GM12878 (cell line): ENCODE measurements around the gene OR2AE1. TPM values are rescaled to one million over a fixed set of nuclear protein-coding genes. Genes with fewer than 3 reads are reported as not detected.

Experiments
- BMI1 ChIP-seq: fragments of 450-650 bp; IDR thresholded peaks from 2 replicates; pipeline ENCODE4 v1.6.1; 2016; ENCODE audit warnings: mild to moderate bottlenecking, moderate library complexity, borderline replicate concordance
- CHD1 ChIP-seq: IDR thresholded peaks from 2 replicates; pipeline ENCODE4 v1.6.1; 2012; ENCODE audit warnings: low read depth, low read length, improper control_type of control experiment
- FOS ChIP-seq: IDR thresholded peaks from 3 replicates; pipeline ENCODE4 v1.6.1; 2011; ENCODE audit warnings: borderline replicate concordance; ENCODE audit not compliant: insufficient read length; ENCODE audit errors: extremely low read depth
- MTA3 ChIP-seq: IDR thresholded peaks from 2 replicates; pipeline ENCODE4 v1.6.1; 2012; ENCODE audit warnings: low read length, inconsistent platforms, borderline replicate concordance
- RB1 ChIP-seq: fragments of 450-650 bp; formaldehyde crosslinking; IDR thresholded peaks from 2 replicates; pipeline ENCODE4 v1.6.1; 2017; ENCODE audit warnings: mild to moderate bottlenecking, borderline replicate concordance
- RCOR1 ChIP-seq: conservative IDR thresholded peaks from 2 replicates; pipeline ENCODE4 v1.6.1; 2012; ENCODE audit warnings: low read depth, low read length, improper control_type of control experiment
- SMARCA5 ChIP-seq: fragments of 450-650 bp; IDR thresholded peaks from 2 replicates; pipeline ENCODE4 v1.6.1; 2017; ENCODE audit warnings: mild to moderate bottlenecking
- polyA plus RNA-seq, 11 experiments: library from polyadenylated mRNA; depleted of rRNA in 4 of 11; unstranded in 6 of 11; stranded (reverse) in 5 of 11; fragments of >200 nt; fragmentation: Nextera tagmentation in 4 of 11; fragmentation: Illumina TruSeq in 1 of 11; extraction: Ambion mirVana in 4 of 11; extraction: Trizol in 1 of 11; gene quantifications; 1 replicate in 1 of 11; 2 replicates in 10 of 11; pipeline versions ENCODE4 v1.2.1 to v1.2.3, GENCODE V29; 2011 to 2016; ENCODE audit warnings: inconsistent platforms in 2 of 11, missing spikeins in 2 of 11, low read depth in 1 of 11
- total RNA-seq, 4 experiments: library from RNA; depleted of rRNA in 3 of 4; stranded (reverse); fragments of >200 nt in 3 of 4; fragmentation: Illumina TruSeq in 1 of 4; extraction: Trizol in 1 of 4; gene quantifications; 2 replicates each; pipeline versions ENCODE4 v1.2.1 to v1.2.3, GENCODE V29; 2013 to 2021
- TF ChIP-seq, protein P1 (sequence below): IDR thresholded peaks from 2 replicates; pipeline ENCODE4 v1.6.1; 2012; ENCODE audit warnings: low read depth, low read length, improper control_type of control experiment
- TF ChIP-seq, protein P2 (sequence below): fragments of 450-650 bp; IDR thresholded peaks from 2 replicates; pipeline ENCODE4 v1.6.1; 2017; ENCODE audit warnings: mild to moderate bottlenecking

Gene OR2AE1
- total and polyA plus RNA-seq, 10 of the 15 experiments (the other 5 are each of a cell fraction or from before 2014, with no cell fraction given) = 0.05 to 0.34 (median 0.18) TPM; not detected in 4

DNA sequence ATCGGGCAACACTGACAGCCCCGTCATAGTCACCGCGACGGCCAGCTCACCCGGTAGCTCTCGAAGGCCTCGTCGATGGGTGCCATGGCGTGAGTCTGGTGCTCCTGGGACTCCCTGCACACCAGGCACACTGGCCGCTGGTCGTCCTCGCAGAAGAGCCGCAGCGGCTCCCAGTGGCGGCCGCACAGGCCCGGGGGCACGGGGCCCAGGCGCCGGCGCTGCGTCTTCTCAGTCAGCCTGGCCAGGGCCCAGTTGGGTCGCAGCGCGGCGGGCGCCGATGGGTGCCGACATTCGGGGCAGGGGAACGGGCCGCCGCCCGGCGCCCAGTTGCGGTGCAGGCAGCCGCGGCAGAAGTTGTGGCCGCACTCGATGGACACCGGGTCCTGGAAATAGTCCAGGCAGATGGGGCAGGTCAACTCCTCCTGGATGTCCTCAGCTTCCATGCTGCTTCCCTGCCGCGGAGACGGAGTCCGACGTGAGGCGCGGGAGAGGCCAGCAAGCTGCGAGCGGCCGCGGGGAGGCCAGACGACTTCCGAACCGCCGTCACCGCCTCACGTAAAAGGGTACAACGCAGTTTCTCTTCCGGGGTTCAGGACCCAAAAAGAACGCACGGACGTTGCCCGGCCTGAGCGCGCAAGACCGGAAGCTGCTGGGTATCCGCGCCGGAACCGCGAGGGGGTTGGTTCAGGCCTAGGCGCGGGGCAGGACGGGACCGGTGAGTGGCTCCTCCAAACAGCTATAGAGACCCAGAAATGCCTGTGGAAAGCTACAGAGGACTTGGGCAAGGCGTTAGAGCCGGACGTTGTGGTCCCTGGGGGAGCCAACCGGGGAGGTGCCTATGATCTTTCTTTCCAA is 42.4 kb upstream of the OR2AE1 start, which contains the start of gene TRIM4 (continued):
- TF ChIP-seq CHD1 (peak; percentile 32; the same call in 1 of the 2 replicates), RB1 (peak; percentile 22; the same call in 1 of the 2 replicates), MTA3 (no peak), SMARCA5 (peak; percentile 76), RCOR1 (no peak), FOS (no peak), BMI1 (no peak)
- TF ChIP-seq, protein P1, sequence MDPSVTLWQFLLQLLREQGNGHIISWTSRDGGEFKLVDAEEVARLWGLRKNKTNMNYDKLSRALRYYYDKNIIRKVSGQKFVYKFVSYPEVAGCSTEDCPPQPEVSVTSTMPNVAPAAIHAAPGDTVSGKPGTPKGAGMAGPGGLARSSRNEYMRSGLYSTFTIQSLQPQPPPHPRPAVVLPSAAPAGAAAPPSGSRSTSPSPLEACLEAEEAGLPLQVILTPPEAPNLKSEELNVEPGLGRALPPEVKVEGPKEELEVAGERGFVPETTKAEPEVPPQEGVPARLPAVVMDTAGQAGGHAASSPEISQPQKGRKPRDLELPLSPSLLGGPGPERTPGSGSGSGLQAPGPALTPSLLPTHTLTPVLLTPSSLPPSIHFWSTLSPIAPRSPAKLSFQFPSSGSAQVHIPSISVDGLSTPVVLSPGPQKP = 0 out of 2 replicates have a peak, but pooled peaks have one; percentile 77
- TF ChIP-seq, protein P2, sequence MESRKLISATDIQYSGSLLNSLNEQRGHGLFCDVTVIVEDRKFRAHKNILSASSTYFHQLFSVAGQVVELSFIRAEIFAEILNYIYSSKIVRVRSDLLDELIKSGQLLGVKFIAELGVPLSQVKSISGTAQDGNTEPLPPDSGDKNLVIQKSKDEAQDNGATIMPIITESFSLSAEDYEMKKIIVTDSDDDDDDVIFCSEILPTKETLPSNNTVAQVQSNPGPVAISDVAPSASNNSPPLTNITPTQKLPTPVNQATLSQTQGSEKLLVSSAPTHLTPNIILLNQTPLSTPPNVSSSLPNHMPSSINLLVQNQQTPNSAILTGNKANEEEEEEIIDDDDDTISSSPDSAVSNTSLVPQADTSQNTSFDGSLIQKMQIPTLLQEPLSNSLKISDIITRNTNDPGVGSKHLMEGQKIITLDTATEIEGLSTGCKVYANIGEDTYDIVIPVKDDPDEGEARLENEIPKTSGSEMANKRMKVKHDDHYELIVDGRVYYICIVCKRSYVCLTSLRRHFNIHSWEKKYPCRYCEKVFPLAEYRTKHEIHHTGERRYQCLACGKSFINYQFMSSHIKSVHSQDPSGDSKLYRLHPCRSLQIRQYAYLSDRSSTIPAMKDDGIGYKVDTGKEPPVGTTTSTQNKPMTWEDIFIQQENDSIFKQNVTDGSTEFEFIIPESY = no peak
- TF ChIP-seq, all 136 proteins: peak for 51
